ENCODE measurements around the gene YTHDF2. TPM values are rescaled to one million over a fixed set of nuclear protein-coding genes. Genes with fewer than 3 reads are reported as not detected.
A peak's percentile ranks its signal among the peaks of the same experiment; 100 is the strongest.

Gene YTHDF2
- total and polyA plus RNA-seq, 2 of the 13 experiments (the other 11 are each of a cell fraction or from before 2014, with no cell fraction given): 48.4 to 59.6 TPM

DNA sequence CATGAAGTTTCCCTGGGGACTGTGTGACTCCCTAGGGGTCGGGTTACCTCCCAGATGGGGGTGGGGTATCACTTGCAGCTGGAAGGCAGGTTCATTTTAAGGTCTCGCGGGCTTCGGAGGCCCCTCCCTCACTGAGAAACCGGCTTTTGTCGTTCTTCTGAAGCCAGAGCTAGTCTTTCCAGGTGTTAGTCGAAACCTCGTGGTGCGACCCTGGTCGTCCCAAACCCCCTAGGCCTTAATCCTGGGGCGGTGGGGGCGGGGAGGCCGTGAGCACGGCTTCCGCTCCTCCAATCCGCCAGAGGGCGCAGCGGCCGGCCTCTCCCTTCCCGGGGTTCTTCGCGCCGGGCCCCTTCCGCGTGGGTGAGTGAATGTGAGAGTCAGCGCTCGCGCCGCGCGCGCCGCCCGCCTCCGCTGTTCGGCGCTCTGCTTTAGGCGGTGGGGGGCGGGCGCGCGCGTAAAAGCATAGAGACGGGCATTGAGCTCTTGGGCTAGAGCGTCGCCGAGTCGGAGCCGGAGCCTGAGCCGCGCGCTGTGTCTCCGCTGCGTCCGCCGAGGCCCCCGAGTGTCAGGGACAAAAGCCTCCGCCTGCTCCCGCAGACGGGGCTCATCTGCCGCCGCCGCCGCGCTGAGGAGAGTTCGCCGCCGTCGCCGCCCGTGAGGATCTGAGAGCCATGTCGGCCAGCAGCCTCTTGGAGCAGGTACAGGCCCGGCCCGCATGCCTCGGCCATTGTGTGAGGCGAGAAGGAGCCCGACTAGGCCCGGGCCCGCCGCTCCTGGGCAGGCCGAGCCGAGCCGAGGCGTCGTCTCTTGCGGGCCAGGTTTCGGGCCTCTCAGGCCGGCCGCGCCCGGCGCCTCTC, at the start of gene YTHDF2 (continued):
- TF ChIP-seq, protein P1, sequence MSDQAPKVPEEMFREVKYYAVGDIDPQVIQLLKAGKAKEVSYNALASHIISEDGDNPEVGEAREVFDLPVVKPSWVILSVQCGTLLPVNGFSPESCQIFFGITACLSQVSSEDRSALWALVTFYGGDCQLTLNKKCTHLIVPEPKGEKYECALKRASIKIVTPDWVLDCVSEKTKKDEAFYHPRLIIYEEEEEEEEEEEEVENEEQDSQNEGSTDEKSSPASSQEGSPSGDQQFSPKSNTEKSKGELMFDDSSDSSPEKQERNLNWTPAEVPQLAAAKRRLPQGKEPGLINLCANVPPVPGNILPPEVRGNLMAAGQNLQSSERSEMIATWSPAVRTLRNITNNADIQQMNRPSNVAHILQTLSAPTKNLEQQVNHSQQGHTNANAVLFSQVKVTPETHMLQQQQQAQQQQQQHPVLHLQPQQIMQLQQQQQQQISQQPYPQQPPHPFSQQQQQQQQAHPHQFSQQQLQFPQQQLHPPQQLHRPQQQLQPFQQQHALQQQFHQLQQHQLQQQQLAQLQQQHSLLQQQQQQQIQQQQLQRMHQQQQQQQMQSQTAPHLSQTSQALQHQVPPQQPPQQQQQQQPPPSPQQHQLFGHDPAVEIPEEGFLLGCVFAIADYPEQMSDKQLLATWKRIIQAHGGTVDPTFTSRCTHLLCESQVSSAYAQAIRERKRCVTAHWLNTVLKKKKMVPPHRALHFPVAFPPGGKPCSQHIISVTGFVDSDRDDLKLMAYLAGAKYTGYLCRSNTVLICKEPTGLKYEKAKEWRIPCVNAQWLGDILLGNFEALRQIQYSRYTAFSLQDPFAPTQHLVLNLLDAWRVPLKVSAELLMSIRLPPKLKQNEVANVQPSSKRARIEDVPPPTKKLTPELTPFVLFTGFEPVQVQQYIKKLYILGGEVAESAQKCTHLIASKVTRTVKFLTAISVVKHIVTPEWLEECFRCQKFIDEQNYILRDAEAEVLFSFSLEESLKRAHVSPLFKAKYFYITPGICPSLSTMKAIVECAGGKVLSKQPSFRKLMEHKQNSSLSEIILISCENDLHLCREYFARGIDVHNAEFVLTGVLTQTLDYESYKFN (CRISPR knock-in tag; conservative IDR thresholded peaks at IDR 0.05): peak; percentile 85
- no peak for TF ChIP-seq NFATC3 (CRISPR knock-in tag; IDR thresholded peaks at IDR 0.05)
- TF ChIP-seq MED8 (CRISPR knock-in tag; IDR thresholded peaks at IDR 0.05; ENCODE audit: insufficient replicate concordance): no peak
- TF ChIP-seq CREM (IDR thresholded peaks at IDR 0.05): peak; percentile 63; the same call in 1 of the 2 replicates
- no peak for TF ChIP-seq CREM (CRISPR knock-in tag; IDR thresholded peaks at IDR 0.05)
- TF ChIP-seq RAD51 (IDR thresholded peaks at IDR 0.05; ENCODE audit: borderline replicate concordance): no peak
- peak; percentile 84 for TF ChIP-seq KDM5B (CRISPR knock-in tag; IDR thresholded peaks at IDR 0.05; ENCODE audit: borderline replicate concordance)
- TF ChIP-seq KDM2A (CRISPR knock-in tag; IDR thresholded peaks at IDR 0.05; ENCODE audit: borderline replicate concordance, low read depth): peak; percentile 96
- TF ChIP-seq ZNF761 (CRISPR knock-in tag; conservative IDR thresholded peaks at IDR 0.05): peak; percentile 50; the same call in 1 of the 2 replicates
- peak; percentile 88 for TF ChIP-seq ASH2L (IDR thresholded peaks at IDR 0.05; ENCODE audit: insufficient read length, low read depth, low read length)
- TF ChIP-seq JARID2 (CRISPR knock-in tag; IDR thresholded peaks at IDR 0.05; ENCODE audit: insufficient replicate concordance): no peak
- peak; percentile 30; the same call in 1 of the 2 replicates for TF ChIP-seq ZKSCAN8 (CRISPR knock-in tag; IDR thresholded peaks at IDR 0.05; ENCODE audit: borderline replicate concordance)
- TF ChIP-seq ZNF563 (CRISPR knock-in tag; IDR thresholded peaks at IDR 0.05): peak; percentile 39; the same call in 1 of the 2 replicates
- TF ChIP-seq FOXO1 (CRISPR knock-in tag; IDR thresholded peaks at IDR 0.05): no peak
- no peak for TF ChIP-seq CENPX (CRISPR knock-in tag; IDR thresholded peaks at IDR 0.05)
- TF ChIP-seq, protein P2, sequence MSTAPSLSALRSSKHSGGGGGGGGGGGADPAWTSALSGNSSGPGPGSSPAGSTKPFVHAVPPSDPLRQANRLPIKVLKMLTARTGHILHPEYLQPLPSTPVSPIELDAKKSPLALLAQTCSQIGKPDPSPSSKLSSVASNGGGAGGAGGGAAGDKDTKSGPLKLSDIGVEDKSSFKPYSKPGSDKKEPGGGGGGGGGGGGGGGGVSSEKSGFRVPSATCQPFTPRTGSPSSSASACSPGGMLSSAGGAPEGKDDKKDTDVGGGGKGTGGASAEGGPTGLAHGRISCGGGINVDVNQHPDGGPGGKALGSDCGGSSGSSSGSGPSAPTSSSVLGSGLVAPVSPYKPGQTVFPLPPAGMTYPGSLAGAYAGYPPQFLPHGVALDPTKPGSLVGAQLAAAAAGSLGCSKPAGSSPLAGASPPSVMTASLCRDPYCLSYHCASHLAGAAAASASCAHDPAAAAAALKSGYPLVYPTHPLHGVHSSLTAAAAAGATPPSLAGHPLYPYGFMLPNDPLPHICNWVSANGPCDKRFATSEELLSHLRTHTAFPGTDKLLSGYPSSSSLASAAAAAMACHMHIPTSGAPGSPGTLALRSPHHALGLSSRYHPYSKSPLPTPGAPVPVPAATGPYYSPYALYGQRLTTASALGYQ (CRISPR knock-in tag; IDR thresholded peaks at IDR 0.05): peak; percentile 69
- peak; percentile 47 for TF ChIP-seq ZSCAN20 (CRISPR knock-in tag; IDR thresholded peaks at IDR 0.05; ENCODE audit: borderline replicate concordance)
- no peak for TF ChIP-seq ZNF484 (CRISPR knock-in tag; IDR thresholded peaks at IDR 0.05; ENCODE audit: borderline replicate concordance, low read depth)
- peak; percentile 57 to 78 for TF ChIP-seq POLR2A (IDR thresholded peaks at IDR 0.05; ENCODE audit: insufficient read depth in 1 of 2, low read depth in 2 of 2, low read length in 2 of 2)
- TF ChIP-seq MAFG (CRISPR knock-in tag; IDR thresholded peaks at IDR 0.05): no peak
- TF ChIP-seq RAD21 (CRISPR knock-in tag; IDR thresholded peaks at IDR 0.05): peak; percentile 69
- TF ChIP-seq, protein P3, sequence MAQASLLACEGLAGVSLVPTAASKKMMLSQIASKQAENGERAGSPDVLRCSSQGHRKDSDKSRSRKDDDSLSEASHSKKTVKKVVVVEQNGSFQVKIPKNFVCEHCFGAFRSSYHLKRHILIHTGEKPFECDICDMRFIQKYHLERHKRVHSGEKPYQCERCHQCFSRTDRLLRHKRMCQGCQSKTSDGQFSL (CRISPR knock-in tag; IDR thresholded peaks at IDR 0.05): peak; percentile 51; the same call in 1 of the 2 replicates
- TF ChIP-seq ADNP (CRISPR knock-in tag; IDR thresholded peaks at IDR 0.05): no peak
- TF ChIP-seq ZNF264 (CRISPR knock-in tag; IDR thresholded peaks at IDR 0.05): peak; percentile 15; the same call in 1 of the 2 replicates
- 0 out of 2 replicates have a peak, but pooled peaks have one; percentile 28 for TF ChIP-seq ISX (CRISPR knock-in tag; conservative IDR thresholded peaks at IDR 0.05)

All from HepG2 (cell line).